SK-N-SH (cell line): ENCODE data around the gene ZNF689. TPM values are rescaled to one million over a fixed set of nuclear protein-coding genes. Genes with fewer than 3 reads are reported as not detected.
A peak's percentile ranks its signal among the peaks of the same experiment; 100 is the strongest.

Experiments used
- CTCF ChIA-PET: fragments of 300-600, 350-600 bp; formaldehyde crosslinking; extraction: SDS; loops from one replicate; lab custom pipeline; 2021; lab: Yijun Ruan, JAX
- POLR2A ChIA-PET: fragments of 350-600 bp; sonication (Branson Sonifier 250); formaldehyde crosslinking; extraction: SDS; loops from one replicate; lab custom pipeline; 2020; ENCODE audit warnings: antibody characterized with exemption, inconsistent platforms; lab: Yijun Ruan, JAX
- DNase-seq: peaks from one replicate; pipeline ENCODE4 v3.0.0; 2012
- H2AFZ ChIP-seq: fragments of 200-600 bp; sonication (generic); 2 replicates; pipeline ENCODE4 v1.8.1; 2016; ENCODE audit warnings: antibody characterized with exemption, mild to moderate bottlenecking, low read depth
- H3F3A ChIP-seq: fragments of 200-600 bp; sonication (generic); replicated peaks from 2 replicates; pipeline ENCODE3; 2016; ENCODE audit warnings: antibody characterized with exemption, mild to moderate bottlenecking; ENCODE audit not compliant: insufficient read depth
- H3K27ac ChIP-seq, 2 experiments: fragments of 200-500 bp in 1 of 2; fragments of 200-600 bp in 1 of 2; sonication (Bioruptor generic) in 1 of 2; sonication (generic), shearing (Covaris generic) in 1 of 2; 2 replicates each; pipeline versions ENCODE4 v1.5.1 to v1.6.1; 2014 to 2016; ENCODE audit warnings: low read depth in 2 of 2, inconsistent platforms in 1 of 2, low read length in 1 of 2, mild to moderate bottlenecking in 1 of 2, mixed read lengths in 1 of 2
- H3K27me3 ChIP-seq: fragments of 200-600 bp; sonication (generic), shearing (Covaris generic); 2 replicates; pipeline ENCODE4 v1.6.1; 2016; ENCODE audit warnings: mixed run types; ENCODE audit not compliant: insufficient read depth
- H3K36me3 ChIP-seq, 2 experiments: fragments of 200-500 bp in 1 of 2; fragments of 200-600 bp in 1 of 2; sonication (Bioruptor generic) in 1 of 2; sonication (generic) in 1 of 2; replicated peaks in 1 of 2; 2 replicates each; pipeline versions ENCODE3 to v1.5.1; 2014 to 2016; ENCODE audit warnings: low read length in 1 of 2, mild to moderate bottlenecking in 1 of 2; ENCODE audit not compliant: insufficient read depth in 2 of 2, control insufficient read depth in 1 of 2
- H3K4me1 ChIP-seq, 2 experiments: fragments of 200-500 bp in 1 of 2; fragments of 200-600 bp in 1 of 2; sonication (Bioruptor generic) in 1 of 2; sonication (generic), shearing (Covaris generic) in 1 of 2; 2 replicates each; pipeline versions ENCODE4 v1.5.1 to v1.6.1; 2014 to 2016; ENCODE audit warnings: low read depth in 1 of 2, low read length in 1 of 2, mixed run types in 1 of 2; ENCODE audit not compliant: insufficient read depth in 2 of 2, control insufficient read depth in 1 of 2
- H3K4me2 ChIP-seq: fragments of 200-600 bp; sonication (generic), shearing (Covaris generic); 2 replicates; pipeline ENCODE4 v1.6.1; 2017; ENCODE audit warnings: mixed run types
- H3K4me3 ChIP-seq, 2 experiments: fragments of 200-500 bp in 1 of 2; fragments of 200-600 bp in 1 of 2; sonication (Bioruptor generic) in 1 of 2; sonication (generic), shearing (Covaris generic) in 1 of 2; 2 replicates each; pipeline versions ENCODE4 v1.5.1 to v1.8.1; 2014 to 2016; ENCODE audit warnings: low read depth in 2 of 2, inconsistent platforms in 1 of 2, low read length in 1 of 2, mild to moderate bottlenecking in 1 of 2, mixed read lengths in 1 of 2, moderate library complexity in 1 of 2
- H3K79me2 ChIP-seq: fragments of 200-600 bp; sonication (generic); 2 replicates; pipeline ENCODE4 v1.8.1; 2017; ENCODE audit warnings: mild to moderate bottlenecking; ENCODE audit not compliant: insufficient read depth
- H3K9ac ChIP-seq: fragments of 200-600 bp; sonication (generic); 2 replicates; pipeline ENCODE4 v1.6.1; 2017; ENCODE audit warnings: mixed run types
- H3K9me2 ChIP-seq: fragments of 200-600 bp; sonication (generic); 2 replicates; pipeline ENCODE4 v1.6.1; 2017; ENCODE audit warnings: mixed run types
- H3K9me3 ChIP-seq: fragments of 200-600 bp; sonication (generic); 2 replicates; pipeline ENCODE4 v1.6.1; 2017; ENCODE audit warnings: mixed run types, mild to moderate bottlenecking, moderate library complexity
- H4K20me1 ChIP-seq: fragments of 200-600 bp; sonication (generic); 2 replicates; pipeline ENCODE4 v1.6.1; 2017; ENCODE audit warnings: mild to moderate bottlenecking, mixed run types; ENCODE audit not compliant: insufficient read depth
- EP300 ChIP-seq, 2 experiments: IDR thresholded peaks; 2 replicates each; pipeline versions ENCODE4 v1.4.0 to v1.6.1; 2012; ENCODE audit warnings: borderline replicate concordance in 1 of 2, low read depth in 1 of 2, low read length in 1 of 2
- MEF2A ChIP-seq: IDR thresholded peaks from 2 replicates; pipeline ENCODE4 v1.4.0; 2012; ENCODE audit warnings: low read depth, borderline replicate concordance
- RXRA ChIP-seq: IDR thresholded peaks from 2 replicates; pipeline ENCODE4 v1.4.0; 2012; ENCODE audit warnings: low read depth, mild to moderate bottlenecking, borderline replicate concordance
- SIN3A ChIP-seq: IDR thresholded peaks from 2 replicates; pipeline ENCODE4 v1.6.1; 2012; ENCODE audit warnings: low read depth, mild to moderate bottlenecking, low read length, moderate library complexity, borderline replicate concordance
- TAF1 ChIP-seq: IDR thresholded peaks from 2 replicates; pipeline ENCODE4 v1.6.1; 2012; ENCODE audit warnings: low read depth, mild to moderate bottlenecking, low read length, moderate library complexity, borderline replicate concordance
- USF1 ChIP-seq: IDR thresholded peaks from 2 replicates; pipeline ENCODE4 v1.4.0; 2012; ENCODE audit warnings: low read depth, borderline replicate concordance
- WGBS: methylation state at CpG from one replicate; pipeline ENCODE4 v1.1.6; 2017; ENCODE audit warnings: low lambda C conversion rate; 5-methylcytosine and 5-hydroxymethylcytosine counted together
- polyA plus RNA-seq, 3 experiments: library from polyadenylated mRNA; depleted of rRNA; stranded (reverse); fragments of >200 nt; gene quantifications; 2 replicates each; pipeline ENCODE4 v1.2.3, GENCODE V29; 2012

Gene ZNF689
- polyA plus RNA-seq, 1 of the 3 experiments (the other 2 are of a cell fraction) = 2.9 TPM

DNA sequence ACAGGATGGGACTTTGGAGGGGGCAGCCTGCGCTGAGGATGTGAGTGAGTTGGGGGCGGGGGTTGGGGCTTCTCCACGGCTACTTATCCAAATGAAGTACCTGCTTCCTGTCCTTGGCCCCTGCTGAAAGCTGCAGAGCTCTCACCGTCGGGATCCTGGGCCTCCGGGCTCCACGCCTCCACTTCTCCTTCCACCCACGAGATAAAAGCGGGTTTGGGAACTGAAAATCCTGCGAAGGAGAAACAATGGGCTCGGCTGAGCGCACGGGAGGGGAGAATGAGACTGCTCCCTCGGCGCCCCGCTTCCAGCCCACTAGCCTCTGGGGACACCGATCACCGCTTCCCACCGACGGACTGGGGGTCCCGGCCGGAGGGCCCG, 25.2 kb downstream of the ZNF689 start:
- Histone ChIP-seq H3K4me3 (peak overlapping the region; percentile 67 to 86), H3K4me2 (peak overlapping the region; percentile 93), H3K9ac (peak overlapping the region; percentile 89), H3K27me3 (no peaks in the 10 kb centered on the region), H3K36me3 (peaks cover 7 to 16% of the 10 kb centered on the region in 2 experiments), H3K4me1 (peaks cover 0 to 4% of the 10 kb centered on the region in 2 experiments; a peak in 1 of 4 replicates), H3K27ac (peak overlapping the region; percentile 87), H4K20me1 (no peaks in the 10 kb centered on the region), H3K9me2 (no peaks in the 10 kb centered on the region), H3K9me3 (no peaks in the 10 kb centered on the region), H3F3A (no peaks in the 10 kb centered on the region), H2AFZ (peak overlapping the region; percentile 94), H3K79me2 (peaks cover 63% of the 10 kb centered on the region)
- POLR2A ChIA-PET = interaction anchor here (0.7 to 3.0 kb wide), 6 partner anchors 8 to 155 kb away, joined by 3 to 23 read pairs (median 4); partner anchors contain the start of genes DCTPP1, ZNF688 and ZNF689
- 49% methylated on average over 17 of the region's 23 CpGs for WGBS
- DNase-seq = peak; percentile 64
- CTCF ChIA-PET = interaction anchor here (1.1 to 4.0 kb wide), 7 partner anchors 8 to 49 kb away, joined by 3 to 18 read pairs (median 5); partner anchors contain the start of gene ZNF689
- TF ChIP-seq MEF2A (no peak), TAF1 (peak; percentile 40; the same call in 1 of the 2 replicates)

GRCh38 chr16:30582611-30583340, 27.4 kb downstream of the ZNF689 start:
- Histone ChIP-seq H3K4me1 (peaks cover 0 to 4% of the 10 kb centered on the region in 2 experiments; a peak in 1 of 4 replicates), H3F3A (no peaks in the 10 kb centered on the region), H3K4me3 (no peak overlapping the region), H4K20me1 (no peaks in the 10 kb centered on the region), H3K9me2 (no peaks in the 10 kb centered on the region), H3K9me3 (no peaks in the 10 kb centered on the region), H3K9ac (no peak overlapping the region), H3K36me3 (peaks cover 11 to 16% of the 10 kb centered on the region in 2 experiments)
- TF ChIP-seq RXRA (no peak), EP300 (IDR thresholded peaks at IDR 0.05; ENCODE audit: borderline replicate concordance in 1 of 2, low read depth in 1 of 2, low read length in 1 of 2) (no peak)
- TF ChIP-seq, all 33 proteins: peak for 0
- H2AFZ ChIP-seq = no peak overlapping the region
- WGBS = 98% methylated on average over 43 of the region's 48 CpGs
- no peak overlapping the region for H3K27ac ChIP-seq
- POLR2A ChIA-PET = interaction anchor here (0.8 kb wide), 1 partner anchor 24 kb away, joined by 3 read pairs; the partner anchor contains the start of gene ZNF764
- CTCF ChIA-PET = no interaction called here
- DNase-seq = no peak
- no peaks in the 10 kb centered on the region for H3K27me3 ChIP-seq
- no peak overlapping the region for H3K4me2 ChIP-seq
- peaks cover 62% of the 10 kb centered on the region for H3K79me2 ChIP-seq

- Histone ChIP-seq H3K9me2 (no peaks in the 10 kb centered on the region), H3K4me2 (no peak overlapping the region), H3K27ac (no peak overlapping the region), H3K9ac (no peak overlapping the region), H3K4me1 (peaks cover 0 to 4% of the 10 kb centered on the region in 2 experiments; a peak in 1 of 4 replicates), H3K4me3 (no peak overlapping the region), H3K27me3 (no peaks in the 10 kb centered on the region), H2AFZ (no peak overlapping the region), H3F3A (no peaks in the 10 kb centered on the region), H4K20me1 (no peaks in the 10 kb centered on the region), H3K9me3 (no peaks in the 10 kb centered on the region), H3K36me3 (peaks cover 11 to 16% of the 10 kb centered on the region in 2 experiments)
- POLR2A ChIA-PET = interaction anchor here (0.5 kb wide), 1 partner anchor 69 kb away, joined by 3 read pairs; the partner anchor contains the start of gene PRR14
- DNase-seq = no peak
- no peak for TF ChIP-seq USF1
- TF ChIP-seq SIN3A = no peak
- TF ChIP-seq, all 33 proteins: peak for 0
- H3K79me2 ChIP-seq = peaks cover 49% of the 10 kb centered on the region
- CTCF ChIA-PET = interaction anchor here (1.2 kb wide), 1 partner anchor 16 kb away, joined by 3 read pairs; no protein-coding TSS in a partner anchor
- 94% methylated on average over 6 of the region's 7 CpGs for WGBS
These were observed 28.7 kb downstream of the ZNF689 start for GRCh38 chr16:30581457-30581856.
